Measurements from ENCODE around the gene LDLRAD4.

Gene LDLRAD4

DNA sequence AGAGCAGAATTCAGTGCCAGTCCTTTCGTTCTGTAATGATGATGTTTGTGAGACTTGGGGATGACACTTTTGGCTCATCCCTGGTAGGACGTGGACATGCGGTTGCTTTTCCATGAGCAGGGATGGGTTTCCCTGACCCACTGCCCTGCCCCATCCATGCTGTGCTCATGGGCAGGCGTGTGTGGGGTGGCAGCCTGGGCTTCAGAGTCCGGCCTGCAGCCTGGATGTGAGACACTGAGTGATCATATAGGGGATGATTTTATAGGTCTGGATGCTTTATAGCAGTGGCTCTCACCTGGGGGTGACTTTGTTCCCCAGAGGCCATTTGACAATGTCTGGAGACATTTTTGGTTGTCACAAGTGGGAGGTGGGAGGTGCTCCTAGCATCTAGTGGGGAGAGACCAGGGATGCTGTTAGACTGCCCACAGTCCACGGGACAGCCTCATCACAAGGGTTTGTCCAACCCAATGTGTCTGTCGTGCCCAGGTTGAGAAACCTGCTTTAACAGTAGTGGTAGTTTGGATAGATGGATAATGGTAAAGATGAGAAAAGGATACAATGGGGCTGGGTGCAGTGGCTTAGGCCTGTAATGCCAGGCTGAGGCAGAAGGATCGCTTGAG is 38.9 kb downstream of the LDLRAD4 start:
- no peaks in the 10 kb centered on the region for H3K9me3 ChIP-seq (ENCODE audit: severe bottlenecking)
- TF ChIP-seq, protein P1, sequence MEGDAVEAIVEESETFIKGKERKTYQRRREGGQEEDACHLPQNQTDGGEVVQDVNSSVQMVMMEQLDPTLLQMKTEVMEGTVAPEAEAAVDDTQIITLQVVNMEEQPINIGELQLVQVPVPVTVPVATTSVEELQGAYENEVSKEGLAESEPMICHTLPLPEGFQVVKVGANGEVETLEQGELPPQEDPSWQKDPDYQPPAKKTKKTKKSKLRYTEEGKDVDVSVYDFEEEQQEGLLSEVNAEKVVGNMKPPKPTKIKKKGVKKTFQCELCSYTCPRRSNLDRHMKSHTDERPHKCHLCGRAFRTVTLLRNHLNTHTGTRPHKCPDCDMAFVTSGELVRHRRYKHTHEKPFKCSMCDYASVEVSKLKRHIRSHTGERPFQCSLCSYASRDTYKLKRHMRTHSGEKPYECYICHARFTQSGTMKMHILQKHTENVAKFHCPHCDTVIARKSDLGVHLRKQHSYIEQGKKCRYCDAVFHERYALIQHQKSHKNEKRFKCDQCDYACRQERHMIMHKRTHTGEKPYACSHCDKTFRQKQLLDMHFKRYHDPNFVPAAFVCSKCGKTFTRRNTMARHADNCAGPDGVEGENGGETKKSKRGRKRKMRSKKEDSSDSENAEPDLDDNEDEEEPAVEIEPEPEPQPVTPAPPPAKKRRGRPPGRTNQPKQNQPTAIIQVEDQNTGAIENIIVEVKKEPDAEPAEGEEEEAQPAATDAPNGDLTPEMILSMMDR (IDR thresholded peaks at IDR 0.05; ENCODE audit: low read depth, low read length), result no peak
- no peak for DNase-seq
- no peak overlapping the region for H3K27ac ChIP-seq
- no peak overlapping the region for H3K4me3 ChIP-seq (ENCODE audit: low read depth, low read length)
- no peaks in the 10 kb centered on the region for H3K36me3 ChIP-seq
- no peaks in the 10 kb centered on the region for H3K27me3 ChIP-seq (ENCODE audit: insufficient read depth, low read depth, severe bottlenecking)

DNA sequence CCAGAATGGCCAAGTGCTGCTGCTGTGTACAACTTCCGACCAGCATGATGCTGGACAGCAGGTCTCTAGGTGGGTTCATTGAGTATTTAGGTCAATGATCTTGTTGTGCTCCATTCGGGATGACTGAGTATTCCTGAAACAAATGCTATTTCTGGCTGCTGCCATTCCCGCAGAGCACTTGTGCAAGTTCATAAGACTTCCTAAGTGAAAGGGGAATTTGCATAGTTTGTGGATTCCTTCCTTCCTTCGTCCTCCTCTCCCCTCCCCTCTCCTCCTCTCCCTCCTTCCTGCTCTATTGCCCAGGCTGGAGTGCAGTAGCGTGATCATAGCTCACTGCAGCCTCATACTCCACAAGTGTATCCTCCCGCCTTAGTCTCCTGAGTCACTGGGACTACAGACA is 40.4 kb downstream of the LDLRAD4 start:
- TF ChIP-seq, protein P1 (IDR thresholded peaks at IDR 0.05; ENCODE audit: low read depth, low read length), result no peak
- Histone ChIP-seq H3K27ac (no peak overlapping the region), H3K27me3 (ENCODE audit: insufficient read depth, low read depth, severe bottlenecking) (no peaks in the 10 kb centered on the region), H3K4me3 (ENCODE audit: low read depth, low read length) (no peak overlapping the region), H3K9me3 (ENCODE audit: severe bottlenecking) (no peaks in the 10 kb centered on the region), H3K36me3 (no peaks in the 10 kb centered on the region)
- no peak for DNase-seq

DNA sequence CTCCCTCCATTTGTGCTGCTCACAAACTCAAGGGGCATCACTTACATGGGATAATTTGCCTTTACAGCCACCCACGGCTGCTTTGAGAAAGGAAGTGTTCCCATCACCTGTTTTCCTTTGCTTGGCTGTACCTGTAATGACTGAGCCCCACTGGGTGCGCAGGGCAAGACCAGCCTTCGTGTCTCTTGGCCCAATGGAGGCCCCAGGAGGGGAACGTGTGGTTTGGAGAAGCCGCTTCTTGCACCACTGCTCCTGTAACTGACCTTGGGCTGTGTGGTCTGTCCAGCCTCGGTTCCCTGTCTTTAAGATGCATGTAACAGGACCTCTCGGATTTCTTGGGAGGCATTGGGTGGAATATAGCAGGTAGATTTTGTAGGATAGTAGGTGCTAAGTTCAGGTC is 41.1 kb downstream of the LDLRAD4 start:
- no peaks in the 10 kb centered on the region for H3K36me3 ChIP-seq
- H3K9me3 ChIP-seq (ENCODE audit: severe bottlenecking), result no peaks in the 10 kb centered on the region
- H3K4me3 ChIP-seq (ENCODE audit: low read depth, low read length), result no peak overlapping the region
- H3K27me3 ChIP-seq (ENCODE audit: insufficient read depth, low read depth, severe bottlenecking), result no peaks in the 10 kb centered on the region
- TF ChIP-seq, protein P1 (IDR thresholded peaks at IDR 0.05; ENCODE audit: low read depth, low read length), result no peak
- no peak for DNase-seq
- H3K27ac ChIP-seq, result no peak overlapping the region

DNA sequence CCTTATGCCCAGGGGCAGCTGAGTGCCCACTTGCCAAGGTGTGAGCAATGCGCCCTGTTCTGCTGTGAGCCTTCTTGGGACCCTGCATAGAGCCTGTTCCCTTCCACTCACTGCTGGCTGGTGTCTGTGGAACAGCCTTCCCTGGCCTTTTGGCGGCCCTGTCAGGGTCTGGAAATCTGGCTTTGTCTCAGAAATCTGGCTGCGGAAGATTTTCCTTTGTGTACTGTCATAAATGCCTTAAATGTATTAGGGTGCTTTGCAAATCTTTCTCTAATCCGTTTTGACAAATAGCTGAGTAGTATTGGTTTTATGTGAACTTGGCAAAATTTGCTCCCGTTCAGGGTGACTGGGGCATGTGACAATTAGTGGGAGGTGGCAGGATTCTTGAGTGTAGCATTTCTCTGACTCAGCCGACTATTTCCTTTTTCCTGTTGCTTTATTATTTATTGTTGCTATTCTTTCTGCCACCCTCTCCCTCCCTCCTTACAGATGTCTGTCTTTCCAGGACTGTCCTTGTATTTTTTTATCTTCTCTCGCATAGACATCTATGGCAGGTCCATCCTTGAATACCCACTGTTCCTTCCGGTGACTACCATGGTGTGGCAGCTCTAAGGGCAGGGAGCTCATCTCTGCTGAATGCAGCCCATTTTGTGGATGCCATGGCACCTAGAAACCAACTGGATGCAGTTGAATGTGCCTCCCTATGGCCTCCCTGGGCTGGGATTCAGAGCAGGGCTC is 41.8 kb downstream of the LDLRAD4 start:
- TF ChIP-seq, protein P1 (IDR thresholded peaks at IDR 0.05; ENCODE audit: low read depth, low read length), result no peak
- no peak for DNase-seq

DNA sequence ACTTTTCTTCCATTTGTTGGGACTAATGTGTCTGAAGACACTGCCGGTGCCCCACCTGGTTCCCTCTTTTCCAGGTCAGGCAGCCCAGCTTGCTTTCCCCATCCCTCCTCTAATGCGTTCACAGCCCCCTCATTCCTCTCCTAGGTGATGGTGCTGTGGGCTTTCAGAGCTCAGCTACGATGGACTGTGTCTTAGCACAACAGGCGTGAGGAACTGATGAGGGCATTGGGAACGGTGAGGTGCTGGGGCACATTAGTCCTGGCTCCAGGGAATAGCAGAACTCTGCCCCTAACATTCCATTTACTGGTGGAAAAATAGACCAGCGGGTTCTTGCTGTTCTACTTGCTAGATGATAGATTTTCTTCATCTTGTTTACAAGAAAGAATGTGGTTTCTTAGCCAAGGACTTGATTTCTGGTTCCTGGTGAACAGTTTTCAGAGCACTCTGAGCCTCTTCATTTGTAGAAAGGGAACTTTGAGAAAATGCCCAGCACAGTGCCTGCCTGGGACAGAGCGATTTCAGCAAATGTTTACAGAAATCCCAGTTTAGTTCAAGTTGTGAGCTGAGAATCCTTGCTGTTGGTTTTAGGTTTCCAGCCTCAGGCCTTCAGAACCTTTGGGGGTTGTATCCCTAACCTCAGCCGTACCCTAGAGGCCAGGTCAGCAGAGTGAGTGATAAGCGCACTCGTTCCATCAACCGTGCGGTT is 42.5 kb downstream of the LDLRAD4 start:
- TF ChIP-seq, protein P1 (IDR thresholded peaks at IDR 0.05; ENCODE audit: low read depth, low read length), result no peak
- Histone ChIP-seq H3K27ac (no peak overlapping the region), H3K4me3 (ENCODE audit: low read depth, low read length) (no peak overlapping the region), H3K36me3 (no peaks in the 10 kb centered on the region), H3K9me3 (ENCODE audit: severe bottlenecking) (no peaks in the 10 kb centered on the region), H3K27me3 (ENCODE audit: insufficient read depth, low read depth, severe bottlenecking) (no peaks in the 10 kb centered on the region)
- DNase-seq, result no peak

More for the DNA sequence above, 41.8 kb downstream of the LDLRAD4 start:
- Histone ChIP-seq H3K9me3 (ENCODE audit: severe bottlenecking) (no peaks in the 10 kb centered on the region), H3K4me3 (ENCODE audit: low read depth, low read length) (no peak overlapping the region), H3K27ac (no peak overlapping the region), H3K36me3 (no peaks in the 10 kb centered on the region), H3K27me3 (ENCODE audit: insufficient read depth, low read depth, severe bottlenecking) (no peaks in the 10 kb centered on the region)

Measured in WERI-Rb-1 (cell line).